GM10847 (cell line): ENCODE results near the gene NAPA.

Experiments
- POLR2A ChIP-seq: IDR thresholded peaks from 2 replicates; pipeline ENCODE4 v1.6.1; 2011; ENCODE audit not compliant: insufficient read length; ENCODE audit errors: extremely low read depth

Gene NAPA

DNA sequence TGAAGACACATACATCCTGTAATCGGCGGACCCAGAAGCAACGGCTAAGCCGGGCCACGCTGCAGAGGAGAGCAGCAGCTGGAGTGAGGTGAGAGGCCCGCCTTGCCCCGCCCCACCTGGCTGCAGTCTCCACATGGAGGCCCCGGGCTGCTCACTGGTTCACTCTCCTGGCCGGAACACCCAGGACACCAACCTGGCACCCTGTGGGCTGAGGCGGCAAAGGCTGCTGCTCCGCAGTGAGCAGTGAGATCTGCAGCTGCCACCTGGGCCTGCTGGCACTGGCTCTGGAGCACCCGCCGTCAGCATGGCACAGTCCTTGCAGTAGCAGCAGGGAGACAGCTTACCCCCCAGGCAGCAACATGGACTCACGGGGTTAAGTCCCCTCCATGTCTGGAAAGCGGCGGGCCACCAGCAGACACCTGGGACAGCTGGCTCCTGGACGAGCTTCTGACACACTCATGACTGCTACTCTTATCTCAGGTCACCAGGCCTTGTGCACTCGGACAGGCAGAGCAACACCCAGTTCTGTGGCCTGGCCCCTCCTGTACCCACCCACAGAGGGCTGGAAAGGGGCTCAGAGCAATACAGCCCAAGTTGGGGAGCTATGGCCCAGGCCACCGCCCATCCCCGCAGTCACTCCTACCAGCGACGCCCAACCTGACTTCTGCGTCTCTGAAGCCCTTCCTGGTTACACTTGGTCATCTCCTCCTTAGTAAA lies 17.7 kb downstream of the NAPA start:
- no peak for TF ChIP-seq POLR2A

DNA sequence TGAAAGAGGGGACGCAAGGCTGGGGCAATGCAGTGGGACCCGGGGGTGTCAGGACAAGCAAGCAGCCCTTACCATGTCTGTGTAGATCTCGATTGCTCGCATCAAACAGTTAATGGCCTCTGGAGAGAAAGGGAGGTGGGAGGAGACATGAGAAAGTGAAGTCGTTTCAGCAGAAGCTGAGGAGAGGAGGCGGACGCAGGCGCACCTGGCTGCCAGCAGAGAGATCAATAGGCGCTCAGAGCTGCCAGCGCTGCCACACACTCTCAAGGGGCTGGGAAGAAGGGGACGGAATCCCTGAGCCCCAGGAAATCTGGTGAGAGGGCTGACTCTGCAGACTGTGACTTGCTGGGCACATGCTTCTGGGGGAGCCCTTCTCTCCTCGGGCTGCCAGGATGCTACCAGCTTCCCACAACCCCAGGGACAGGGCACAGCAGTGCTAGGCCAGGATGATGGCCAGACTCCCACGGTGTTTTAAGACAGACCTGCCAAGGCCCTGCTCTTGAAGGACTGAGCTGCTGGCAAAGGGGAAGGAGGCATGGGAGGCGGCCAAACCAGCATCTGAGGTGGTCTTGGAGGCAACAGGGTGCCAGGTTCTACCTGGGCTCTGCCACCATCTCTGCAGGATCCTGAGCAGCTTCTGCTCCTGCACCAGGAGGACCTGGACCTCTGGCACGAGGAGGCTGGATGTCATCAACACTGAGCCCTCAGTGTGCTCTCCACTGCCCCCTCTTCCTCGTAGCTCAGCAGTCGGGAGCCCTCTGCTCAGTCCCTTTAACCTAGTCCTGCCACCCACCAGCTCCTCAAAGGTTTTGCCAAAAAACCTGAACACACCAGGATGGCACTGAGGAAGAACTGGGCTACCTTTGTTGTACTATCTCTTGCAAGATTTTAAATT lies 19.1 kb downstream of the NAPA start:
- no peak for TF ChIP-seq POLR2A

DNA sequence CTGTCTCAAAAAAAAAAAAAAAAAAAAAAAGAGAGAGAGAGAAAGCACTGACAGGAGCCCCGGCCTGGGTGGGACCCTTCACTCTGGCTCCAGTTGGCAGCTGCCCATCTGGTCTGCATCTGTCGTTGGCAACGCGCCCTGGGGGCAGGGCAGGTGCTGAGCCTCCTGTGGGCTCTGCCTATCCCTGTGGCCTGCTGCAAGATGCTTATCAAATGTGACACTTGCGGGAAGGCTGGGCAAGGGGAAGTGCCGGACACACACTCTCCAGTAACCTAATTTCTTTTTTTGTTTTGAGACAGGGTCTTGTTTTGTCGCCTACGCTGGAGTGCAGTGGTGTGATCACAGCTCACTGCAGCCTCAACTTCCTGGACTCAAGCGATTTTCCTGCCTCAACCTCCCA lies 20.1 kb downstream of the NAPA start:
- TF ChIP-seq POLR2A = no peak

DNA sequence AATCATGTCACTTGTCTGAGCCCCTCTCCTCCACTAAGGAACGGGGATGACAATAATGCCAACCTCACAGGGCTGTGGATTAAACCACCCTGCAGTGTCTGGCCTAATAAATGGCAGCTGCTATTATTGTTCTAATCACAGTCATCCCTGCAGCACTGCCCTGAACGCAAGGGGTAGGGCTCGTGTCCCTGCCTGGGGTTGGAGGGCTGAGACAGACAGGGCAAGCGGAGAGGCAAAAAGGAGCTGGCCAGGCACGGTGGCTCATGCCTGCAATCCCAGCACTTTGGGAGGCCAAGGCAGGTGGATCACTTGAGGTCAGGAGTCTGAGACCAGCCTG lies 20.7 kb downstream of the NAPA start:
- no peak for TF ChIP-seq POLR2A

DNA sequence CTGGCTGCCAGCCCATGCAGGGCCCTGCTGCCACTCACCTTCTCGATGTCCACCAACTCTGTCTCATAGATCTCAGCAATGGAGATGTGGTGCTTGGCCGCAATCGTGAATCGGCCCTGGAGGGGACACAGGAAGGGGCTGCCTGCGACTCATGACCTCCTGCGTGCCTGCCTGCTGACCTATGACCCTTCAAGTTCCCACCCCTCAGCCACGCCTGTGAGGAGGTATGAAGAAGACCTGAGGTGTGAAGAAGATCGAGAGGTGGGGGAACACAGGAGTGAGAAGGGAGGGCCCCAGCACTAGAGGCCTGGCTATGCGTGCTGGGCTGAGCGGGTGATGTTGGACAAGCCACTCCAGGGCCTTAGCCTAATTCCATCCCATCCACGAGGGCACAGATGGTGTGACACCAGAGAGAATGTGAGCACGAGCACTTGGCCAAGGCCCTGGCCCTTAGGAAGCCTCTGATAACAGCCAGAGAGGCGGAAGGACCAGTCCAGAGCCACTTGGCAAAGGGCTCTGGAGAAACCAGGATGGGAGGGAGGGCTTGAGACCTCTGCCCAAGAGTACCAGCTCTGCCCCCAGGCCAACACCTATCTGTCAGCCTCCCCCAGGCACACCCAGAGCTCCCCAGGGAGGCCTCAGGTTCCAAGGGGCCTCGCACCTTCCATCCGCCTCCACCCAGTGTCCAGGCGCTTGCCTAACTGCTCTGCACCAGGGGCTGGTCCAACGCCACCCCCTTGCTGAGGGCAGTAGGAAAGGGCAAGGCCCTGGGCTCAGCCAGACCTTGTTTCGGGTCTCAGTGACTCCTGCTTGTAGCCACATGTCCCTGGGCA lies 21.3 kb downstream of the NAPA start:
- TF ChIP-seq POLR2A = no peak

DNA sequence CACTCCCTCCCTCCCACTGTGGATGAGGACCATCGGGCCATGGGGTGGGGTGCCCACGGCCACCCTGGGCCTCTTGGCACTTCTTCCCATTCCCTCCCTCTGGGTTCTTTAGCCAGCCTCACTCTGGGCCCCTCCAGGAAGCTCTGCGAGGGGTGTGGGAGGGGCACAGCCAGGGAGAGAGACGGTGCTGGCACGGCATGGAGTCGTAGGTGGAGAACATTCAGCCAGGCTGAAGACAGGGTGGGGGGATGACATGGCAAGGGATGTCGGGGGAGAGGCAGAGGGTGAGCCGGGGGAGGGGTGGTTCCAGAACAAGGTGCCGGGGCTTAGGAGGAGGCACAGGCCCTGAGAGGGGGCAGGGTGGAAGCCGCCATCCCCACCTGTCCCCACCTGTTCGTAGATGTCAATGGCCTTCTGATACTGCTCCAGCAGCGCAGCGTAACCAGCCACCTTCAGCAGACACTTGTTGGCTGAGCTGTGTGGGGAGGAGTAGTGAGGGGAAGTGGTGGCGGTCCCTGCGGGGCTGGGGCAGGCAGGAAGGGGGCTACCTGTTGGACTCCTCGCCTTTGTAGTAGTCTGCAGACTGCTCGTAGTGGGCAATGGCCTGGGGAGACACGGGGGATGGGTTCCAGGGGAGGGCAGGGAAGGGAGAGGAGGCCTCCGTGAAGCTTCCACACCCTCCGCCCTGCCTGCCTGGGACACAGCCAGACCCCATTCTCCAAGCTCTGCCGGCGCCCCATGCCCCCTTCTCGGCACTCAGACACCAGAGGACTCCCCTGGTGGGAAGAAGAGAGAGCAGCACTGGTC lies 22.1 kb downstream of the NAPA start:
- no peak for TF ChIP-seq POLR2A

DNA sequence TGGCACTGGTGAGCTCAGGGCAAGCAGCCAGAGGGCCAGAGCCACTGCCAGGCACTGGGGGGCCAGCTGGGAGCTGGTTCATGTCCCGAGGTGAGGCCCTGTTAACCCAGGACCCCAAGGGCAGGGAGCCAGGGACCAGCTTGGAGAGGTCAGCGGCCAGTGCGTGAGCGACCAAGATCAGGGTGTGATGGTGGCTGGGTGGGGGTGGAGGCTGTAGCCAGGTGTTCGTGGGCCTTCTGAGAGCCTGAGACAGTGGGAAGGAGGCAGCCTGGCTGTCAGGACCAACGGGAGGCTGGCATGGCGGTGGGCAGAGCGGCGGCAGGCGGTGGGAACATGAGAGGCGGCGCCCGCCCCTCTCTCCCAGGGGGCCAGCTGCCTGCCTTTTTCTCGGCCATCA lies 22.7 kb downstream of the NAPA start:
- TF ChIP-seq POLR2A = no peak

DNA sequence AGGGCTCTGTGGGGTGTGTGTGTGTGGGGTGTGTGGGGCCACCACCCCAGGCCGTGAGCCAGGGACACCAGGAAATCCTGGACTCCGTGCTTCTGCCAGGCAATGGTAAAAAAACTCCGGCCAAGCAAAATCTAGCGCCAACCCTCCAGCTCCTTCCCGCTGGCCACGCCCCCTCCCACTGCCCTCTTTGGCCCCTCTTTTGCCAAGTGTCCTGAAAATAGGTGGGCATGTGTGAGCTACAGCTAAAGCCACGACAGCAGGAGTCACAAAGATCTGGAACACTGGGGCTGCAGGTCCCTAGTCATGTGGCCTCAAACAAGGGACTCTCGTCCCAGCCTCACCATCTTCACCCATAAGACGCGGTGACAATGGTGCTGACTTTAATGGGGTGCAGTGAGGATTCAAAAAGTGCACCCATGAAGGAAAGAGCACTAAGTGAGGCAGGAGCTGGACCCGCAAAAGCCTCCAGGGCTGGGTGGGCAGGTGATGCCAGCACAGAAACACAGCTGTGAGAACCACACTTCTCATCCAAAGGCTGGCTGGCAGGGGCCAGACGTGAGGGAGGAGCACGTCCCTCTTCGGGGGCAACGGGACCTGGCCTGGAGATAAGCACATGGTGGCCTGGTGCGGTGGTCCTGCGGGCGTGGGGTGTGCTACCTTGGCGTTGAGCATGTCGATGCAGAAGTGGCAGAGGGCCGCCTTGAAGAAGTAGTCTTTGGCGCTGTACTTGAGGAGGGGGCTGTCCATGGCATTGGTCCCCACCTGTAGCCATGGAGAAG lies 23.3 kb downstream of the NAPA start:
- no peak for TF ChIP-seq POLR2A

DNA sequence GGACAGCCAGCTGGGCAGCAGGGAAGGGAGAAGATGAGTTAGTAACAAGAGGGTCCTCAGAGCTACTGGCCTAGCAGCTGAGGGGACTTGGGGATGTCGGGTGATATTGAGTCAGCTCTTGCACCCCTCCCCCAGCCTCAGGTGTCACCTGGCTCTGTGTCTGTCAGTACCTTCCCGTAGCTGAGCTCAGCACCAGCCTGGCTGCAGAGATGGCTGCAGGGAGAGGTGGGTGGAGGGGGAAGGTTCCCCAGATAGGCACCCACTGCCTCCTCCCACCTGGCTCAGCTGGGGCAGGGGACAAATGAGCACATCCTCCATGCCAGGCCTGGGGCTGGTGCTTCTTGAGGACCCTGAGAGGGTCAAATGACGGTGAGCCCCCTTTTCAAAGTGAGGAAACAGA lies 24.0 kb downstream of the NAPA start:
- TF ChIP-seq POLR2A = no peak

DNA sequence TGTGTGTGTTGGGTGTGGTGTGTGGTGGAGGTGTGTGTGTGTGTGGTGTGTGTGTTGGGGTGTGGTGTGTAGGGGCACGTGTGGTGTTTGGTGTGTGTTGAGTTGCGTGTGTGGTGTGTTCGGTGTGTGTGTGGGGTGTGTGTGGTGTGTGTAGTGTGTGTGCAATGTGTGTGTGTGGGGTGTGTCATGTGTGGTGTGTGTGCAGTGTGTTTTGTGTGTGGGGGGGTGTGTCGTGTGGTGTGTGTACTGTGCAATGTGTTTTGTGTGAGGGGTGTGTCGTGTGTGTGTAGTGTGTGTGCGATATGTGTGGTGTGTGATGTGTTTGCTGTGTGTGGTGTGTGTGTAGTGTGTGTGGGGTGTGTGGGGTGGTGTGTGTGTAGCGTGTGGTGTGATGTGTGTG lies 24.8 kb downstream of the NAPA start:
- TF ChIP-seq POLR2A = no peak

DNA sequence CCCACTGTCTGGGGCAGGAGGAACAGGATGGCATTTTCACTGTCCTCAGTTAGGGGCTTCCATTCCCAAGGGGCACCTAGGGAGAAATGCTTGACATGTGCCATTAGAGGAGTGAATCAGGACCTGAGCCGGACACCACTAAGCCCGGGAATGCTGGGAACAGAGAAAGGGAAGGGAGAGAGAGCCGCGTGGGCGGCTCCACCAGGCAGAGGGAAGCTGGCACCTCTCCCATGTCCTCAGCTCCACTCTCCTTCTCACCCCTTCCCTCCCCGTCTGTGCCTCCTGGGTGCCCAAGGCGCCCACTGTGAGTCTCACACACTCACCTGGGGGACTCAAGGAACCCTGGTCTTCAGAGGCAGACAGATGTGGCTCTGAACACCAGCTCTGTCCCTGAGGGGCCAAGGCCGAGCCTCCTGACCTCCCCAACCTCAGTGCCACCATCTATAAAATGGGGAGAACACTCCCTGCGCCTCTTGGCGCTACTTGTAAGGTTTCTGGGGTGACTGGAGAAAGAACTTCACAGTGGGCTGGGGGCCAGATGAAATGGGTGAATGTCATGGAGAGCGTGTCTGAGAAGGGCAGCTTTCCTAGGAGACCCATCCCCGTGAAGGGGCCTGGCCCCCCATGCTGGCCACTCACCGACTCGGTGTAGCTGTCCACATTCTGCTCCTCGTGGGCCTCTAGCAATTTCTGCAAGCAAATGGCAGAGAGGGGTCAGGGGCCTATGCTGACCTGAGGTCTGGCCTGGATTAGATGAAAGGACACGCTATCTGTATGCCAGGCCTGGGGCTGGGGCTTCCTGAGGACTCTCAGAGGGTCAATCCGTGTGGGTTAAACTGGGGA lies 25.6 kb downstream of the NAPA start:
- TF ChIP-seq POLR2A = no peak

DNA sequence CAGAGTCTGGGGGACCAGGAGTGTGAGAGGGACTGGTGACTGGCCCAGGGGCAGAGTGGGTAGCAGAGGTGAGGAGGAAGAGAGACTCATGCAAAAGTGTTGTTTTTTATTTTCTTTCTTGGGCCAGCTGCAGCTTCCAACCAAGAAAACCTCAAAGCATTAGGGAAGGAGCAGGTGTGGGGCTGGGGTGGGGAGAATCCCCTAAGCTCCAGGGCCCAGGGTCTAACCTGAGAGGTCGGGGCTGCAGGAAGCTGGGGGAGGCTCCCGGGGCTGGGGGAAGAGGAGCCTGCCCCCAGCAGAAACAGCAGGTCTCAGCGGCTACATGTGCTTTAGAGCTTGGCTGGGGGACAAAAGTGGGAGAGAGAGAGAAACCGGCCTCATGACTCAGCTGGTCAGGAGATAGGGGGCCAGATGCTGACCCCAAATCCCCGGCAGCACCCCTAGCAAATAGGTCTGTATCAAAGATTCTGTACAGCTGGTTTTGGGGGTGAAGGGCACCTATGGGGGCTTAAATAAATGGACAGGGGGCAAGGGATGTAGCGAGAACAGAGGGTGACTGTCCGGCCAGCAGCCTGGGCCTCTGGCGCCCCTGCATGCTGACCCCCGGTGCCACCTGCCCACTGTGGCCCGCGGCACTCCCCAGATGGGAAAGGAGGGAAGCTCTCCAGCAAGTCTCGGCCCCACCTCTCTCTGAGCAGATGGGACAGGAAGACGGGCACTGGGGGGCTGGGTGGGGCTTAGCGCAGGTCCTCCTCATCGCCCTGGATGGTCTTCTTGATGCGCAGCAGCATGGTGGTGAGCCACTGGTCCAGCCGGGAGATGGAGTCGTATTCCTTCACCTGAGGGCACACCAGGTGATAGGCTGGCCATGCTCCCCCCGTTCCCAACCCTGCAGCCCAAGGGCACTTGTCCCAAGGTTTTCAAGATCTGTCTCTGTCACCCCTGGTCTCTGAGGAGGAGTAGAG lies 27.0 kb downstream of the NAPA start:
- TF ChIP-seq POLR2A = no peak
